CD4-positive, alpha-beta T cell treated with Interleukin-10 for 1 hour (primary cell): Measurements from ENCODE around the gene SENP2.
"Not testable (repeated sequence)": the region's sequence is repeated elsewhere in the genome, so short reads cannot be mapped to it uniquely, and the experiment has no call there.

ENCODE experiments used
- DNase-seq: peaks from one replicate; pipeline ENCODE4 v3.0.0-alpha.2; 2020

Gene SENP2

GRCh38 chr3:185594073-185594472 is 8.0 kb downstream of the SENP2 start:
- DNase-seq = no peak

GRCh38 chr3:185595526-185595925 is 9.4 kb downstream of the SENP2 start:
- DNase-seq = no peak

GRCh38 chr3:185605566-185605965 is 19.5 kb downstream of the SENP2 start:
- DNase-seq = no peak

GRCh38 chr3:185606196-185606595 is 20.1 kb downstream of the SENP2 start:
- DNase-seq = no peak

GRCh38 chr3:185613016-185613415 is 26.9 kb downstream of the SENP2 start:
- no peak for DNase-seq

- DNase-seq = no peak
Observed at GRCh38 chr3:185623939-185624665, 38.0 kb downstream of the SENP2 start.

- DNase-seq = no peak
Observed at GRCh38 chr3:185625784-185626183, 39.7 kb downstream of the SENP2 start.

- DNase-seq = no peak
Observed at GRCh38 chr3:185629554-185630181, 43.6 kb downstream of the SENP2 start.

- DNase-seq = no peak
Observed at GRCh38 chr3:185630182-185630622, 44.1 kb downstream of the SENP2 start.

GRCh38 chr3:185631108-185631507 is 45.0 kb downstream of the SENP2 start:
- no peak for DNase-seq

GRCh38 chr3:185631508-185632206 is 45.6 kb downstream of the SENP2 start:
- DNase-seq = no peak

- DNase-seq = no peak
Observed at GRCh38 chr3:185632996-185633395, 46.9 kb downstream of the SENP2 start.

- DNase-seq = no peak
Observed at GRCh38 chr3:185637388-185637787, 51.3 kb downstream of the SENP2 start.

GRCh38 chr3:185638651-185639050 is 52.6 kb downstream of the SENP2 start:
- not testable (repeated sequence) for DNase-seq

- no peak for DNase-seq
Observed at GRCh38 chr3:185639632-185640206, 53.6 kb downstream of the SENP2 start.

- no peak for DNase-seq
Observed at GRCh38 chr3:185640308-185640707, 54.2 kb downstream of the SENP2 start.

GRCh38 chr3:185645191-185645590 is 59.1 kb downstream of the SENP2 start:
- not testable (repeated sequence) for DNase-seq

GRCh38 chr3:185645596-185646381 is 59.7 kb downstream of the SENP2 start:
- DNase-seq = no peak

- no peak for DNase-seq
Observed at GRCh38 chr3:185646382-185647133, 60.5 kb downstream of the SENP2 start.

- DNase-seq = no peak
Observed at GRCh38 chr3:185647134-185647879, 61.2 kb downstream of the SENP2 start.

- DNase-seq = no peak
Observed at GRCh38 chr3:185647880-185648210, 61.8 kb downstream of the SENP2 start.
